GM19023 (cell line): ENCODE data around the gene GRB7.
"Not testable (repeated sequence)": the region's sequence is repeated elsewhere in the genome, so short reads cannot be mapped to it uniquely, and the experiment has no call there.

ENCODE experiments used
- ATAC-seq: cut with Tn5 transposase; IDR thresholded peaks from one replicate; pipeline ENCODE4 v1.9.1; 2021; ENCODE audit warnings: mild to moderate bottlenecking, moderate library complexity; ENCODE audit not compliant: unreplicated experiment

Gene GRB7

DNA sequence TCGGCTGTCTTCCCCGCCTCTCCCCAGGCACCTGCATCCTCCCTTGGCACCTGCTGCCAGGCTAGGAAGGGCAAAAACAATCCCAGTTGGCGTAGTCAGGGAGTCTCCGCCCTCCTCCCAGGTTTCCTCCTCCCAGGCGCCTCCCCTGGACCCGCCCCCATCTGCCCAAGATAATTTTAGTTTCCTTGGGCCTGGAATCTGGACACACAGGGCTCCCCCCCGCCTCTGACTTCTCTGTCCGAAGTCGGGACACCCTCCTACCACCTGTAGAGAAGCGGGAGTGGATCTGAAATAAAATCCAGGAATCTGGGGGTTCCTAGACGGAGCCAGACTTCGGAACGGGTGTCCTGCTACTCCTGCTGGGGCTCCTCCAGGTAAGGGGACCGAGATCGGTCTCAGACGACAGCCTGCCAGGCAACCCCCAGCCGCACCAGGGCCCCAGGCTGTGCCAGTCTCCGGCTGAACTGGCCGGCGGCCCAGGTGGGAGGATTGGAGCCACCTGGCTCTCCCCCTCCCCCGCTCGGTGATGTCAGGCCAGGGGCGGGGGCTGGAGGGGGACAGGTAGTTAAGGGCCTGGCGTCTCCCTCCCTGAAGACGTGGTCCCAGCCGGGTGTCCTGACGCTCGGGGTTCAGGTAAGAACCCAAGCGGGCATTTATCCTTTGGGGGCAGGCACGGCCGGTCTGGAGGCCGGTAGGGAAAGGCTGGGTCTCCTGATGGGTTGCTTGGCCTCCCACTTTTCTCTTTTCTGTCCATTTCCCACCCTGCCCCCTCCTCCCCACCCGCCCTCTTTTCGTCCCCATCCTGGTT lies at the start of gene GRB7:
GRB7 (plus strand) TSS at position 179 of the 808 bp plus-strand sequence. CDS start 4,364 bp downstream, outside the sequence.
- ATAC-seq, result no peak

DNA sequence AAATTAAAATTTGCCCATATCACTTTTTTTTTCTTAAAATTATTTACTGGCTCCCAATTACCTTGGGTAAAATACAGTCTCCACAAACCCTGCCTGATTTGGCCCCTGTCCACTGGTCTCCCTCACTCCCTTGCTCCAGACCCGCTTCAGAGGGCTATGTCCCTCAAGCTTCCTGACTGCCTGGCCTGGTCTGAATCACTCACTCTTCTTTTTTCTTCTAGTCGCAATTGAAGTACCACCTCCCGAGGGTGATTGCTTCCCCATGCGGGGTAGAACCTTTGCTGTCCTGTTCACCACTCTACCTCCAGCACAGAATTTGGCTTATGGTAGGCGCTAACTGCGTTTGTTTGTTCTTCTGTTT lies 49.3 kb upstream of the GRB7 start:
- no peak for ATAC-seq

DNA sequence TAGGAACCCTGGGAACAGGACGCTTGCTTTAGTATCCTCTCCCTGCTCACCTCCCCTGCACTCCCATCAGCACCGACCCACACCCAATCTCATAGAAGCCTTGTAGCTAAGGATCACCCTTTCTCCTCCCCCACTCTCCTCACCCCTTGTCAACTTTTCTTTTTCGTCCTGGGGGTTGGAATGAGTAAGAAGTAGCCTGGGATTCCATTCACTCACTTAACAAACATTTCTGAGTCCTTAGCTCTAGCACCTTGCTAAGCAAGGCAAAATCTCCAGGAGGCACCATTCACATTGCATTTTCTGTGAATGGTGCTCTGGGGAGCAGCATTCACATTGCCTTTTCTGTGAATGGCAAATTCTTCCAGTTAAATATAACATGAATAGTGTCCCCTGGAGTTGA lies 48.8 kb upstream of the GRB7 start:
- ATAC-seq, result no peak

DNA sequence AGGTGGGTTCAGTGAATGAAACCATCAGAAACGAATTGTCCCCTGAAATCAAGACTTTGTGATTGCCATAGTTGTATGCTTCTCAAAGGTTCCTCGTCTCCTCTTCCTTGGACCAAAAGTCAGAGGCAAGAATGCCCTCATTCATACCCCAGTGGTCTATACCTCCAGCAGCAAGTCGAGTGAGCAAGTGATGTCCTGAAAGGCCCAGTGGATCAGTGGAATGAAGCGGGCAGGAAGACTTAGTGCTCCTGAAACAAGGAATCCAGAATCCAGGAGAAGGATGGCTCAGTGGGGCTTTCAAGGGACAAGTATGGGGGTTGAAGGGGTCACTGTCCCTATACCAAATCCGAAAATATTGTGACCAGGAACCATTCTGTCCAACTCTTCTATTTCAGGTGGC lies 43.1 kb upstream of the GRB7 start:
- ATAC-seq, result no peak

DNA sequence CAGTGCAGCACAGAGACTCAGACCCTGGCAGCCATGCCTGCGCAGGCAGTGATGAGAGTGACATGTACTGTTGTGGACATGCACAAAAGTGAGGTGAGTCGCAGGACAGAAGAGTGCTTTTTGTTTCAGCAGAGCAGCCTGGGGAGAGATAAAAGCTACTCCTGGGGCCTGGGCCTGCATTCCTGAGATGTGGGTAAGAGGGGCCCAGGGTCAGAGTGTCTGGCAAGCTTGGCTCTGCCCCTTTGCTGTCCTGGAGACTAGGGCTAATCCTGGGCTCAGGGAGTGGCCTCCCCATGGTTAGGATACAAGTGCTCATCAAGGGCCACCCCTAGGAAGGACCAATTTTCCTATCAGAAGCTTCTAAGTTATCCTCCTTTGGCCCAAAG lies 42.7 kb upstream of the GRB7 start:
- no peak for ATAC-seq

DNA sequence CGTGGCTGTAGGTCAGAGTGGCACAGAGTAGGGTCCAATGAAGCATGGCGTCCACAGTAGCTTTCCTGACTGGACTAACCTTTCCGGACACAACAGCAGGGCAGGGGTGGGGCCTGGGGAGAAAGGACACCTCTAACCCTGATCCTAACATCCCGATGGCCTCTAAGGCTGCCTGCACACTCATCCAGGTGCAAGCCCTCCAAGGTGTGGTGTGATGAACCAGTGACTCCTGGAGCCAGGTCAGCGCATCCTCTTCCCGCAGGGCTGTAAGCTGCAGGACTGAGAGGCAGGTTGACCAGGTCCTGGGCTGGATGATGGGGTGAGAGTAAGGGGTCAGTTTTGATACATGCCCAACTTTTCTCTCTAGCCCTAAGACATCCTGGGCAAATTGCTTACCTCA lies 41.0 kb upstream of the GRB7 start:
- ATAC-seq, result no peak

DNA sequence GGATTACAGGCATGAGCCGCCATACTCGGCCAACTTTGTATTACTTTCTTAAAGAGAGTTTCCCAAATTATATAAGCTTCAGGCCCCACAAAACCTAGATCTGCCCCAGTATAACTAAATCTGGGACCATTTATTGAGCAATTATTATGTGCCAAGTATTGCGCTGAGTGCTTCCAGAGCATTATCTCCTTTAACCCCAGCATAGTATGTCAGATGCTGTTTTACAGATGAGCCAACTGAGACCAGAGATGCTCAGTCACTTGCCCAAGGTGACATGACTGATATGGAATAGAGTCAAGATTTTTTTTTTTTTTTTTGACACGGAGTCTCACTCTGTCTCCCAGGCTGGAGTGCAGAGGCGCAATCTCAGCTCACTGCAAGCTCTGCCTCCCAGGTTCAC lies 39.8 kb upstream of the GRB7 start:
- no peak for ATAC-seq

DNA sequence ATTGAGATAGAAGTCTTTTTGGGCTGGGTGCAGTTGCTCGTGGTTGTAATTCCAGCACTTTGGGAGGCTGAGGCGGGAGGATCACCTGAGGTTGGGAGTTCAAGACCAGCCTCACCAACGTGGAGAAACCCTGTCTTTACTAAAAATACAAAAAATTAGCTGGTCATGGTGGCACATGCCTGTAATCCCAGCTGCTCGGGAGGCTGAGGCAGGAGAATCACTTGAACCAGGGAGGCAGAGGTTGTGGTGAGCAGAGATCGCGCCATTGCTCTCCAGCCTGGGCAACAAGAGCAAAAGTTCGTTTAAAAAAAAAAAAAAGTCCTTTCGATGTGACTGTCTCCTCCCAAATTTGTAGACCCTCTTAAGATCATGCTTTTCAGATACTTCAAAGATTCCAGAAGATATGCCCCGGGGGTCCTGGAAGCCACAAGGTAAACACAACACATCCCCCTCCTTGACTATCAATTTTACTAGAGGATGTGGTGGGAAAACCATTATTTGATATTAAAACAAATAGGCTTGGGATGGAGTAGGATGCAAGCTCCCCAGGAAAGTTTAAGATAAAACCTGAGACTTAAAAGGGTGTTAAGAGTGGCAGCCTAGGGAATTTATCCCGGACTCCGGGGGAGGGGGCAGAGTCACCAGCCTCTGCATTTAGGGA lies 38.5 kb upstream of the GRB7 start:
- not testable (repeated sequence) for ATAC-seq

DNA sequence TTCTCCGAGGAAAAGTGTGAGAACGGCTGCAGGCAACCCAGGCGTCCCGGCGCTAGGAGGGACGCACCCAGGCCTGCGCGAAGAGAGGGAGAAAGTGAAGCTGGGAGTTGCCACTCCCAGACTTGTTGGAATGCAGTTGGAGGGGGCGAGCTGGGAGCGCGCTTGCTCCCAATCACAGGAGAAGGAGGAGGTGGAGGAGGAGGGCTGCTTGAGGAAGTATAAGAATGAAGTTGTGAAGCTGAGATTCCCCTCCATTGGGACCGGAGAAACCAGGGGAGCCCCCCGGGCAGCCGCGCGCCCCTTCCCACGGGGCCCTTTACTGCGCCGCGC lies 38.0 kb upstream of the GRB7 start, which contains the start of gene ERBB2:
ERBB2 (plus strand) TSS at position 247 of the 330 bp plus-strand sequence. CDS start 175 bp downstream, outside the sequence.
- no peak for ATAC-seq

DNA sequence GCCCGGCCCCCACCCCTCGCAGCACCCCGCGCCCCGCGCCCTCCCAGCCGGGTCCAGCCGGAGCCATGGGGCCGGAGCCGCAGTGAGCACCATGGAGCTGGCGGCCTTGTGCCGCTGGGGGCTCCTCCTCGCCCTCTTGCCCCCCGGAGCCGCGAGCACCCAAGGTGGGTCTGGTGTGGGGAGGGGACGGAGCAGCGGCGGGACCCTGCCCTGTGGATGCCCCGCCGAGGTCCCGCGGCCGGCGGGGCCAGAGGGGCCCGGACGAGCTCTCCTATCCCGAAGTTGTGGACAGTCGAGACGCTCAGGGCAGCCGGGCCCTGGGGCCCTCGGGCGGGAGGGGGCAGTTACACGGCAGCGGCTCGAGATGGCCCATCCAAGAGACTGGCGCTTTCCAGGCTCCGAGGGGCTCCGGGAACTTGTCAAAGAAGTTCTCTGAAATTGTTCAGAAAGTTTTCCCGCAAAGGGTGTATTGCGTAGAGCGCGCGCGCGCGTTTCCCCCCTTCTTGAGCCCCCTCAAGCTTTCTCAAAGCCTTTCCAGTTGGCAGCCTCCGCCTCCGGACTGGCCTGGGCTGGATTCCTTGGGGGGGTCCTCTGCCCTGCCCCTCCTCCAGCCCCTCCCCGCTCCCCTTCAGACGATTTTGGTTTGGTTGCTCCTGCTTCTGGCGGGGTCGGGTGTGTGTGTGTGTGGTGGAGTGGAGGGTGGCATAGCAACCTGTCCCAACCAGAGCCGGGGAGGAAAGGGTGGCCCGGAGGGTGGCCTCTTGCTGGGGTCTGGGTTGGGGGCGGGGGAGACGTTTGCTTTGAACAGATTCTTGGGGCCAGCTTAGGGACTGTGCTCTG lies 37.4 kb upstream of the GRB7 start:
- no peak for ATAC-seq

DNA sequence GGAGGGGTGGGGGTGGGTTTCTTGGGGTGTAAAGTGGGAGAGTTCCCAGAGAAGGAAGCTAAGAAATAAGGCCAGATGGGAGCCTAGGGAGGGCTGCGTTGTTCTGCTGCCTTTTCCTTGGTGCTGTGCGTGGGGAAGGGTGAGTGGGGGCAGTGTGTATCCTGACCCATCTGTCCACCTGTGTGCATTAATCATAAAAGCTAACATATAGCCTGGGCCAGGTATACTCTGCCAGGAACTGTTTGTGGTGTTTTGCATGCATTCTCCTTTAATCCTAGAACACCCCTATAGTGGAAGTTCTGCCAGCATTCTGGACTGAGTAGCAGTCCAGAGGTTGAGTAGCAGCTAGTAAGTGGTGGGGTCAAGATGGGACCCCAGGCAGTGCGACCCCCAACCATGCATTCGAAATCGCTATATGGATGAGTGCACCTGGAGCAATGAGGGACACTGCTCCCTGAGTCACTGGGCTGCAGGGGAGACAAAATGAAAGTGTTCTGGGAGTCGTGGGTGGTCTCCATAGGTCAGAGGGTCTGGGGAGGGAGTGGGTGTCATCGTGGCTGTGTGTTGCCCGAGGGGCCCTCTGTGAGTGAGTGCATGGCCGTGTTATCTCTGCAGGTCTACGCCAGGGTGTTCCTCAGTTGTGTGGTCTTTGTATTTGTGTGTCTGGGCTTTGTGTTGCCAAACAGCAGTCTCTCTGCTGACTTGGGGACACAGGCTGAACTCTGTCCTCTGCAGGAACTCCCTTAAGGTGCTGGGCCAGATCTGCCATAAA lies 36.5 kb upstream of the GRB7 start:
- ATAC-seq, result no peak

DNA sequence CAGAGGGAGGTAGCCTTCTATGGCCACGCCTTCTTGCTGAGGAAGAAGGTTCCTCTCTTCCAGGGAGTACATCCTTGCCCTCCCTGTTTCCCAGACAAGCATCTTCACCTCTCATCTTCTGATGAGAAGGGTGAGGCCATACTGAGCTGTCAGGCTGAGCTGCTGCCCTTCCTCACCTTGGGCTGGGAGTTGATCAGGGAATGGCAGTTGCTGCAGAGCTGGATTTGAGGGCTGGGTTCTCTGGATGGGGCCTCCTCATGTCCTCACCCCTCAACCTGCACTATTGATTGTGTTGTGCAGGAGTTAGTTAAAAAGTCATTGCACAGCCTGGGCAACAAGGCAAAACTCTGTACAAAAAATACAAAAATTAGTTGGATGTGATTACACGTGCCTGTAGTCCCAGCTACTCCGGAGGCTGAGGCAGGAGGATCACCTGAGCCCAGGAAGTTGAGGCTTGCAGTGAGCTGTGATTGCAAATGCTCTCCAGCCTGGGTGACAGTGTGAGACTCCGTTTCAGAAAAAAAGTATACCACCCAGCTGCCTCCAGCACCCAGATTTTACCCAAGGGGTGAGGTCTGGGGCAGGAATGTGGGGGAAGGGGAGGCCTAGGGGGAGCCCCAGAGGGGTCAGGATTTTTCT lies 35.8 kb upstream of the GRB7 start:
- no peak for ATAC-seq

DNA sequence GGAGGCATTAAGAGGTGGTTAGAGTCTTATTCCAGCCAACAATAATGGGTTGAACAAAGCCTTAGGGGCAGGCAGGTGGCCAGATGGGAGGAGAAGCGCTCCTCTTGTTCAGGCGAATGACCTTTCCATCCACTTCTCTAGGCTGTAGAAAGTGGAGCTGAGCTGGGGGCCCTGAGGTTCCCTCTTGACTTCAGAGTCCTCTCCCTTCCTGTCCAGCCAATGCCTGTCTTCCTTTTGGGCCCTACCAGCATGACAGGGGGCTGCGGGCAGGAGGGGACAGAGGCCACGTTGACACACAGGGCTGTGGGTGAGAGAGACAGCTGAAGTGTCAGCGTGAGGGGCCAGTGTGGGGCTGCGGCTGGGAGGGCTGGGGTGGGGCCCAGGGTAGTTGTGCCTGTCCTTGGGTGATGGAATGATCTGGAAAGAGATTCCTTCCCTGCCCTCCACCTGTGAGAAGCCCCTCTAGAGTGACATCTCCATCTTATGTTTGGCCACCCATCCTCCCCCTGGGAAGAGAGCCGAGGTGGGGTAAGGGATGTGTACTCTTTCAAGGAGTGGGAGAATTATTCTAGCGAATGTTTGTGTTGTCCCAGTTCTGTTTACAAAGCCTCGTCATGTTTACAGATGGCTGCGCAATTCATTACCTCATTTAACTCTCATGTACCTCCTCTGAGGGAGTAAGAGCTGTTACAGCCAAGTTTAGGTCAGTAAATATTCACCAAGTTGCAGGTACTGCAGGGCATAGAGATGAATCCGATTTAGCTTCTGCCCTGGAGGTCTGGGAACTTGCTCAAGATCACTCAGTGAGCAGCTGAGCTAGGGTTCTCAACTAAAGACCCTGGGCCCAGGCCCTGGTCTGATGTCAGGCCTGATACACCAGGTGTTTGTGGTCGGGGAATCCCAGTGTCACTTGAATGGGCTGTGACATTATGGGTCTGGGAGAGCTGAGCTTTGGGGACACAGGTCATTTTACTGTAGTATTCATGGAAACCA lies 34.5 kb upstream of the GRB7 start:
- ATAC-seq, result no peak

DNA sequence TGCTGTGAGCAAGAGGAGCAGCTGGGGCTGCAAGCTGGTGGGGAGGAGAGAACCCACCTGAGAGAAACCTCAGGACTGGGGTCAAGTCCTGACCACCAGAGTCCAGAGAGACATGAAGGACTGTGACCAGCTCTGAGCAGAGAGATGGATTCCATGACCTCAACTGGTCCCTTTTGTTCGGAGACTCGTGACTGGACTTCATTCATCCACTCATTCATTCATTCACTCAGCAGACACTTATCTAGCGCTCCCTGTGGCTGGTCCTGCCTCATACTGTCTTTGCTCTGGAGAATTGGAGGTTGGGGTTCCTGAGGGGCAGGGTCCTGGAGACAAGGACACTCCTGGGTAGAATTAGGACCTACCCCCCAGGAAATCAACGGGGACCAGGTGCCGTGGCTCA lies 33.8 kb upstream of the GRB7 start:
- no peak for ATAC-seq

DNA sequence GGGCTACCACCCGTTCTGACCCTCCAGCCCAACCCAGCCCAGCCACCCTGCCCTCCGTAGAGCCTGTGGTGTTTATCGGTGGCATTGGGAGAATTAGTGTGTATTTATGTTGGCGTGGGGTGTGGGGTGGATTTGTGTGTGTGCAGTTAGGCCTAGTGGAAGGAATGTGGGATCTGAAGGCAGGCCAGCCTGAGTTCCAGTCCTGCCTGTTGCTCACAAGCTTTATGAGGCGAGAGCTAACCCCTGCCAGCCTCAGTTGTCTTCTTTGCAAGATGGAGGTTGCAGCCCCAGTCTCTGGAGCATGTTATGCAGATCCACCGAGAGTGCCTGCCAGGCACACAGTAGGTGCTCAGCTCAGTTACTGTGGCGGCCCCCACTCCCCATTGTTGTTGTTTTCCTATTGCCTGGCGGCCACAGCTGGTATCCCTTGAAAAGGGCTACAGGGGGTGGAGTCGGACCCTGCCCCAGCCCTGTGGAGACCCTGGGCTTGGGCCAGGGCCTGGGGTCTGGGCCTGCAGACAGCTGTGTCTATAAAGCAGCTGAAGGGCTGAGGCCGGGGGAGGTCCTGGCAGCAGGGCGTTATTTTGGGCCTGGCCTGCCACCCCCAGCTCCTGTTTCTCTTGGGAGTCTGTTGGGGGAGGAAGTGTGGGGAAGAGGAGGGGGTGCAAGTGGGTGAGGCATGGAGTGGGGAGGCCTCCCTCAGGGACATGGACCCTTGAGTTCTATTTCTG lies 32.8 kb upstream of the GRB7 start:
- no peak for ATAC-seq

DNA sequence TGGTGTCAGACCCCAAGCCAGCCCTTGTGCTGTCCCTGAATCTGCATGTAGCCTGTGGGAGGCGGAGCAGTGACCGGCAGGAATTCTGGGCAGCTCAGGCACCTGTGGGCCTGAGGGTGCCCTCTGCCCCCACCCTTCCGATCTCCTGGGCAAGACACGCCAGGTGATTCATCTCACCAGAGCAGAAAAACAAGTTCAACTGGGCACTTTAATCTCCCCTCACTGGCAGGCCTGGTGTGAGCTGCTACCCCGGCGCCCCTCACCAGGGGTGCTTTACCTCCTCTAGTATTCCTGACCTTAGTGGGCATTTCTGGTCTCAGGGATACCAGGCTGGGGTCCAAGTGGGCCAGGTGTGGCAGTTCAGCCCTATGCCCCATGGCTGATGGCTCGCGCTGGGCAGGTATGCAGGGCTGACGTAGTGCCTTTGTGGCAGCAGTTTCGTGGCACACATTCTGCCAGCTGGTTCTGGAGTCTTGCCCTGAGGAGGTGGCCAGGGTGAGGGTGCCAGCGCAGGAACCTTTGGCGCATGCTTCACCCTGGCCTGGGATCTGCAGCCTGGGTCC lies 31.9 kb upstream of the GRB7 start:
- ATAC-seq, result no peak

DNA sequence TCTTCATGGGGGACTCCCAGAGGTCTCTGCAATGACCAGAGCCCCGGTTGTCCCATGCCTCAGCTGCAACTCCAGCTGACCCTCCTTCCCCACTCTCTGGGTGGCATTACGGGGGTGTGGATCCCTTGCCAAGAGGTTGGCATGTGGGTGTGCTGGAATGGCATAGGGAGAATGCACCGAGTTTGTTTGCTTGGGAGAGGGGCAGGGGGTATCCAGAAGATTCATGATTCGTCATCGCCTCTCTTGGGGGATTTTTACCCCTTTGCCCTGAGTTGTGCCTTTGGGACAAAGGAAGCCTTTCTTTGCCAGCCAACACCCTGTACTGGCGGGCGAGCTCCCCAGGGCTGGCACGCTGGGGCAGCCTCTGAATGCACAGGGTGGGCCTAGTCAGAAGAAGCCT lies 31.4 kb upstream of the GRB7 start:
- no peak for ATAC-seq

DNA sequence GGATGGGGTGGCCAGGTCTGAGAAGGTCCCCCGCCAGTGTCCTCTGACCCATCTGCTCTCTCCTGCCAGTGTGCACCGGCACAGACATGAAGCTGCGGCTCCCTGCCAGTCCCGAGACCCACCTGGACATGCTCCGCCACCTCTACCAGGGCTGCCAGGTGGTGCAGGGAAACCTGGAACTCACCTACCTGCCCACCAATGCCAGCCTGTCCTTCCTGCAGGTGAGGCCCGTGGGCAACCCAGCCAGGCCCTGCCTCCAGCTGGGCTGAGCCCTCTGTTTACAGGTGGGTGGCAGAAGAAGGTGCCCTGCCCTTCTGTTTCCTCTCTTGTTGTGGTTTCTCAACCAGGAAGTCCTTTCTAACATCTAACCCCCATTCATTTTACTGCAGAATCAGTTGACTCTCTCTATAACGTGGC lies 30.8 kb upstream of the GRB7 start:
- no peak for ATAC-seq
